Measurements from ENCODE around the gene PDK3. TPM values are rescaled to one million over a fixed set of nuclear protein-coding genes. Genes with fewer than 3 reads are reported as not detected.

Gene PDK3
- polyA plus RNA-seq, 1 of the 3 experiments (the other 2 are of a cell fraction), result 2.5 TPM

DNA sequence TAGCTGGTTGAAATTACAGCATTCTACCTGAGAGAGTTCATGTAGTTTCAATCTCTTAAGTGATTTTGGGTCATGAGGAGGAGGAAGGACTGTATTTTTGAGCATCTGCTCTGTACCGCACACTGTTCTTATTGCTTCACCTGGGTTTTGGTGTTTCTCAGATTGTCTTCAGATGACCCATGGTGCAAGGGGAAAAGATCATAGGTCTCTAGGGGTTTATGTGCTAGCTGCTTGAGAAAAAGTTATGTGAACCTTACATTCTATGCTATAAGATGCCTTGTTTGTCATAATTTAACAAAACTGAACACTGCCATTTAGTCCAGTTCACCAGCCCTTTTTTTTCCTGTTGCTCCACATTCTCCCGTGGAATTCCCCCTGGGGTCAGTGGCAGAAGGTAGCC, 60.4 kb downstream of the PDK3 start:
- Histone ChIP-seq H3F3A (replicated peaks; ENCODE audit: insufficient read depth) (no peaks in the 10 kb centered on the region), H3K4me1 (ENCODE audit: control insufficient read depth in 1 of 2, insufficient read depth in 2 of 2, low read depth in 1 of 2, low read length in 1 of 2) (no peaks in the 10 kb centered on the region), H3K4me2 (no peak overlapping the region), H3K9ac (no peak overlapping the region), H3K9me2 (no peaks in the 10 kb centered on the region), H3K36me3 (replicated peaks in 1 of 2; ENCODE audit: control insufficient read depth in 1 of 2, insufficient read depth in 2 of 2, low read length in 1 of 2) (no peaks in the 10 kb centered on the region), H3K79me2 (ENCODE audit: insufficient read depth) (no peaks in the 10 kb centered on the region), H3K4me3 (ENCODE audit: low read depth in 2 of 2, low read length in 1 of 2) (no peak overlapping the region), H2AFZ (ENCODE audit: low read depth) (no peak overlapping the region), H3K27me3 (ENCODE audit: insufficient read depth) (no peaks in the 10 kb centered on the region), H3K27ac (ENCODE audit: low read depth in 2 of 2, low read length in 1 of 2) (no peak overlapping the region), H4K20me1 (ENCODE audit: insufficient read depth) (no peaks in the 10 kb centered on the region), H3K9me3 (no peaks in the 10 kb centered on the region)
- CTCF ChIA-PET, result interaction anchor here (1.4 kb wide), 1 partner anchor 10 kb away, joined by 3 read pairs; no protein-coding TSS in a partner anchor
- no peak for TF ChIP-seq GATA2 (CRISPR knock-in tag; IDR thresholded peaks at IDR 0.05)
- TF ChIP-seq NRF1 (IDR thresholded peaks at IDR 0.05; ENCODE audit: low read depth, low read length), result no peak
- TF ChIP-seq RFX5 (IDR thresholded peaks at IDR 0.05; ENCODE audit: low read length), result no peak
- no peak for TF ChIP-seq FOXJ3 (CRISPR knock-in tag; IDR thresholded peaks at IDR 0.05)
- no peak for TF ChIP-seq FOSL2 (IDR thresholded peaks at IDR 0.05; ENCODE audit: borderline replicate concordance, low read depth)
- TF ChIP-seq YY1 (IDR thresholded peaks at IDR 0.05; ENCODE audit: low read depth), result no peak
- TF ChIP-seq FOXM1 (IDR thresholded peaks at IDR 0.05; ENCODE audit: low read depth), result no peak
- no peak for TF ChIP-seq POLR2AphosphoS5 (IDR thresholded peaks at IDR 0.05; ENCODE audit: low read depth, low read length)
- DNase-seq, result no peak
- 69% methylated on average over 2 of the region's 2 CpGs for WGBS (ENCODE audit: low lambda C conversion rate)
- POLR2A ChIA-PET, result no interaction called here

DNA sequence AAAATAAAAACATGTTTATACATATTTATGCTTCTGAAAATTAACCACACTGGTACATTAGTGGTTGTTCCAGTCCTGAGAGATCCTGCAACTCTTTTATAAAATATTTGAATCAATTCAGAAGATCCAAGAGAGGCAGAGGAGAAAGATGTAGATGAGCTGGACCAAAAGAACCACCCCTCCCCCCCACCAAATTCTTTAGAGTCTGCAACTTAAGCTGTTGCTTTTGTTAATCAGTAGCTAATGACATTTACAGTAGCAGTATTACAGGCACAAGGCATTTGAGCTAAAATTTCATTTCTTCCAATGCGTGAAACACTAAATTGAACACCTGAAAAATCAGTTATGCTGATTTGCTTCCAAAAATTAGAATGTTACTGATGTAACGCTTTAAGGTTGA, 61.5 kb downstream of the PDK3 start:
- Histone ChIP-seq H3K27me3 (ENCODE audit: insufficient read depth) (no peaks in the 10 kb centered on the region), H3F3A (replicated peaks; ENCODE audit: insufficient read depth) (no peaks in the 10 kb centered on the region), H3K9me2 (no peaks in the 10 kb centered on the region), H3K9me3 (no peaks in the 10 kb centered on the region), H3K9ac (no peak overlapping the region), H4K20me1 (ENCODE audit: insufficient read depth) (no peaks in the 10 kb centered on the region), H3K4me3 (ENCODE audit: low read depth in 2 of 2, low read length in 1 of 2) (no peak overlapping the region), H3K27ac (ENCODE audit: low read depth in 2 of 2, low read length in 1 of 2) (no peak overlapping the region), H2AFZ (ENCODE audit: low read depth) (no peak overlapping the region), H3K36me3 (replicated peaks in 1 of 2; ENCODE audit: control insufficient read depth in 1 of 2, insufficient read depth in 2 of 2, low read length in 1 of 2) (no peaks in the 10 kb centered on the region), H3K4me1 (ENCODE audit: control insufficient read depth in 1 of 2, insufficient read depth in 2 of 2, low read depth in 1 of 2, low read length in 1 of 2) (no peaks in the 10 kb centered on the region), H3K4me2 (no peak overlapping the region), H3K79me2 (ENCODE audit: insufficient read depth) (no peaks in the 10 kb centered on the region)
- WGBS (ENCODE audit: low lambda C conversion rate), result 28% methylated on average over 2 of the region's 2 CpGs
- ChIA-PET POLR2A (no interaction called here), CTCF (interaction anchor here (1.2 kb wide), 1 partner anchor 27 kb away, joined by 3 read pairs; no protein-coding TSS in a partner anchor)
- DNase-seq, result no peak
- TF ChIP-seq MEF2A (IDR thresholded peaks at IDR 0.05; ENCODE audit: borderline replicate concordance, low read depth), result no peak
- no peak for TF ChIP-seq EP300 (IDR thresholded peaks at IDR 0.05; ENCODE audit: borderline replicate concordance in 1 of 2, low read depth in 1 of 2, low read length in 1 of 2)
- no peak for TF ChIP-seq TEAD4 (IDR thresholded peaks at IDR 0.05; ENCODE audit: borderline replicate concordance, insufficient read depth)
- TF ChIP-seq NFIC (IDR thresholded peaks at IDR 0.05; ENCODE audit: borderline replicate concordance), result no peak
- TF ChIP-seq NRF1 (IDR thresholded peaks at IDR 0.05; ENCODE audit: low read depth, low read length), result no peak
- TF ChIP-seq ELF1 (IDR thresholded peaks at IDR 0.05), result no peak
- no peak for TF ChIP-seq EZH2phosphoT487 (IDR thresholded peaks at IDR 0.05; ENCODE audit: borderline replicate concordance, low read depth)
- no peak for TF ChIP-seq CHD2 (IDR thresholded peaks at IDR 0.05; ENCODE audit: low read length, partially characterized antibody)
- TF ChIP-seq MXI1 (IDR thresholded peaks at IDR 0.05; ENCODE audit: low read depth, low read length), result no peak
- TF ChIP-seq JUND (IDR thresholded peaks at IDR 0.05), result no peak
- no peak for TF ChIP-seq REST (IDR thresholded peaks at IDR 0.05; ENCODE audit: low read depth, low read length)

Measured in SK-N-SH (cell line).